HUDEP-2 (cell line): ENCODE data around the gene DTX1.

Source experiments
- DNase-seq, 76 experiments: peaks; one replicate each; lab custom pipeline; 2025; ENCODE audit not compliant: unreplicated experiment in 76 of 76; lab: John Stamatoyannopoulos, UW

Gene DTX1

GRCh38 chr12:113054948-113055486, 1.5 kb upstream of the DTX1 start:
- no peak for DNase-seq

- DNase-seq = no peak
These were observed 743 bp upstream of the DTX1 start for GRCh38 chr12:113055594-113056380.

GRCh38 chr12:113056381-113056630, 224 bp upstream of the DTX1 start:
- DNase-seq = no peak

GRCh38 chr12:113057565-113058485, 1.3 kb downstream of the DTX1 start:
- DNase-seq = no peak

- no peak for DNase-seq
These were observed 2.0 kb downstream of the DTX1 start for GRCh38 chr12:113058553-113058952.

GRCh38 chr12:113059071-113059595, 2.6 kb downstream of the DTX1 start:
- DNase-seq = no peak

GRCh38 chr12:113060336-113060960, 3.9 kb downstream of the DTX1 start:
- DNase-seq = no peak

- DNase-seq = no peak
These were observed 4.6 kb downstream of the DTX1 start for GRCh38 chr12:113061061-113061694.

GRCh38 chr12:113062502-113063395, 6.2 kb downstream of the DTX1 start:
- no peak for DNase-seq

GRCh38 chr12:113063396-113064350, 7.1 kb downstream of the DTX1 start:
- no peak for DNase-seq

GRCh38 chr12:113064395-113065125, 8.0 kb downstream of the DTX1 start:
- no peak for DNase-seq

- peak in 1 of 76 experiments; percentile 1 for DNase-seq
These were observed 8.8 kb downstream of the DTX1 start for GRCh38 chr12:113065126-113066007.

- DNase-seq = no peak
These were observed 10.4 kb downstream of the DTX1 start for GRCh38 chr12:113066813-113067400.

- no peak for DNase-seq
These were observed 11.7 kb downstream of the DTX1 start for GRCh38 chr12:113067987-113068935.

GRCh38 chr12:113069149-113069548, 12.6 kb downstream of the DTX1 start:
- no peak for DNase-seq
